PFSK-1 (cell line): ENCODE results near the gene FAIM2.

Source experiments
- FOXP2 ChIP-seq: optimal IDR thresholded peaks from 2 replicates; pipeline ENCODE3; 2011; ENCODE audit warnings: borderline replicate concordance, control low read depth, inconsistent platforms; ENCODE audit not compliant: insufficient read depth; ENCODE audit errors: extremely low read length, extremely low read depth
- POLR2AphosphoS5 ChIP-seq: IDR thresholded peaks from 2 replicates; pipeline ENCODE4 v1.6.1; 2012; ENCODE audit warnings: low read depth, mild to moderate bottlenecking, control low read depth, low read length, moderate library complexity
- SIN3A ChIP-seq: IDR thresholded peaks from 2 replicates; pipeline ENCODE4 v1.6.1; 2012; ENCODE audit warnings: mild to moderate bottlenecking, low read length, moderate library complexity, borderline replicate concordance; ENCODE audit not compliant: insufficient read depth
- TAF1 ChIP-seq: IDR thresholded peaks from 2 replicates; pipeline ENCODE4 v1.6.1; 2012; ENCODE audit warnings: low read length, control low read depth, borderline replicate concordance; ENCODE audit not compliant: insufficient read depth
- TF ChIP-seq, protein P1 (sequence below), 2 experiments: IDR thresholded peaks; 2 replicates each; pipeline versions ENCODE4 v1.6.1 to v1.8.0; 2011 to 2012; ENCODE audit warnings: low read depth in 2 of 2, low read length in 2 of 2, control low read depth in 1 of 2, inconsistent platforms in 1 of 2, mild to moderate bottlenecking in 1 of 2, moderate library complexity in 1 of 2; ENCODE audit not compliant: insufficient read depth in 1 of 2

DNA sequence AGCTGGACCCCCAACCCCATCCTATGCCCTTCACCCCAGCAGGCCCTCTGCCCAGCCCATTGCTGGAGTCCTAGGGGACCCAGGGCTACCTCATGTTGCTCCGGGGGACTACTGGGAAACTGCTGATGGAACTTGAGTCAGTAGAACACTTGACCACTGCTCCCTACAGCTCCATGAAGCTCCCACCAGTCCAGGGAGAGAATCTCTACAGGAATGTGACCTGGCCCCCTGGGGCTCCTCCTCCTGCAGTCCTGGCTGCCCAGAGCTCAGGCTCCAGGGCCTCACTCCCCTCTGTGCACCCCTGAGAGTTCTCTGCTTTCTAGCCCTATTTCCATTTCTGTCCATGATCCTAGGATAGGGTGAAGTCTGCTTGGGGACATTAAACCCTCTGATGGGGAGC lies 36.0 kb upstream of the FAIM2 start:
- TF ChIP-seq, protein P1, sequence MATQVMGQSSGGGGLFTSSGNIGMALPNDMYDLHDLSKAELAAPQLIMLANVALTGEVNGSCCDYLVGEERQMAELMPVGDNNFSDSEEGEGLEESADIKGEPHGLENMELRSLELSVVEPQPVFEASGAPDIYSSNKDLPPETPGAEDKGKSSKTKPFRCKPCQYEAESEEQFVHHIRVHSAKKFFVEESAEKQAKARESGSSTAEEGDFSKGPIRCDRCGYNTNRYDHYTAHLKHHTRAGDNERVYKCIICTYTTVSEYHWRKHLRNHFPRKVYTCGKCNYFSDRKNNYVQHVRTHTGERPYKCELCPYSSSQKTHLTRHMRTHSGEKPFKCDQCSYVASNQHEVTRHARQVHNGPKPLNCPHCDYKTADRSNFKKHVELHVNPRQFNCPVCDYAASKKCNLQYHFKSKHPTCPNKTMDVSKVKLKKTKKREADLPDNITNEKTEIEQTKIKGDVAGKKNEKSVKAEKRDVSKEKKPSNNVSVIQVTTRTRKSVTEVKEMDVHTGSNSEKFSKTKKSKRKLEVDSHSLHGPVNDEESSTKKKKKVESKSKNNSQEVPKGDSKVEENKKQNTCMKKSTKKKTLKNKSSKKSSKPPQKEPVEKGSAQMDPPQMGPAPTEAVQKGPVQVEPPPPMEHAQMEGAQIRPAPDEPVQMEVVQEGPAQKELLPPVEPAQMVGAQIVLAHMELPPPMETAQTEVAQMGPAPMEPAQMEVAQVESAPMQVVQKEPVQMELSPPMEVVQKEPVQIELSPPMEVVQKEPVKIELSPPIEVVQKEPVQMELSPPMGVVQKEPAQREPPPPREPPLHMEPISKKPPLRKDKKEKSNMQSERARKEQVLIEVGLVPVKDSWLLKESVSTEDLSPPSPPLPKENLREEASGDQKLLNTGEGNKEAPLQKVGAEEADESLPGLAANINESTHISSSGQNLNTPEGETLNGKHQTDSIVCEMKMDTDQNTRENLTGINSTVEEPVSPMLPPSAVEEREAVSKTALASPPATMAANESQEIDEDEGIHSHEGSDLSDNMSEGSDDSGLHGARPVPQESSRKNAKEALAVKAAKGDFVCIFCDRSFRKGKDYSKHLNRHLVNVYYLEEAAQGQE (IDR thresholded peaks at IDR 0.05; ENCODE audit: insufficient read depth in 1 of 2, low read depth in 2 of 2, low read length in 2 of 2): no peak
- TF ChIP-seq POLR2AphosphoS5: no peak
- TF ChIP-seq FOXP2: no peak
- TF ChIP-seq SIN3A: no peak
- no peak for TF ChIP-seq TAF1
